RKO (cell line): Measurements from ENCODE around the gene PPARA.
"Not testable (repeated sequence)": the region's sequence is repeated elsewhere in the genome, so short reads cannot be mapped to it uniquely, and the experiment has no call there.

ENCODE experiments used
- DNase-seq: peaks from one replicate; pipeline ENCODE4 v3.0.0-alpha.2; 2016; ENCODE audit warnings: low spot score

The PPARA gene

DNA sequence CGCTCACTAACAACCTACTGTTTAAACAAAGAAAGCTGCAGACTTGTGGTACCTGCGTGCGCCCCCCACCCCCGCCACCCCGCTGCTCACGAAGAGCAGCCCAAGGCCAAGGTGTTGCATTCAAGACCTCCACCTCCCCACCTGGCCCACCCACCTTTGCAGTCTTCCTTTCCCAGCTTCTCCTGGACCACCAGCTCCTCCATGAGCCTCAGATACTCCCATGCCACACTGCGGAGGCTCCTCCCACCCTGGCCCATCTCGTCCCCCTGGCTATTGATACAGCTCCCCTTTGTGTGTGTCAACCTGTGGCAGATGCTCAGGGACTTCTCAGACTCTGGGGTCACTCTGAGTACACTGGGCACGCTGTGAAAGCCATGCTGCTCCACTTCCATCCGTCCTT, 95.9 kb downstream of the PPARA start:
- no peak for DNase-seq

DNA sequence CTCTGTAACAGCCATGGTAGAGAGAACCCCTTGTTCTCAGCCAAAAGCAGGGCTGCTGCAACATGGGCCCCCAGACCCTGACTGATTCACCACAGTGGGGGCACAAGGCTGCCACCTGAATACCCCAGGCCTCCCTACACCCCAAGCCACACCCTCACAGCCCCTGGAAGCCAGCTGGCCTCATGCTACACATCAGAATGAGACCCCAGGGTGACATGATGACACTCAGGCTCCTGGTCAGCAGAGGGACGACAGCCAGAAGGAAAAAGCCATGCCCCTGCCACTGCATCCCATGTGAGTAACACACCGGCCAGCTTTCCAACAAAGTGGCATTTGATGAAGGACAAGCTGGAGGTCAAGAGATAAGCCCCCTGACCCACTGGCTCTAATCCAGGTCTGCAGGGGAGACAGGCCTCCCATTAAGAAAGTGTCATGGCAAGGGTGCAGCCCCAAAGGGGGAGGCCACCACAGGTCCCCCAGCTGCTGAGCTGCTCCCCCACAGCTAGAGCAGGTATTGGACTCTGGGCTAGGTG, 97.2 kb downstream of the PPARA start:
- DNase-seq, result no peak

DNA sequence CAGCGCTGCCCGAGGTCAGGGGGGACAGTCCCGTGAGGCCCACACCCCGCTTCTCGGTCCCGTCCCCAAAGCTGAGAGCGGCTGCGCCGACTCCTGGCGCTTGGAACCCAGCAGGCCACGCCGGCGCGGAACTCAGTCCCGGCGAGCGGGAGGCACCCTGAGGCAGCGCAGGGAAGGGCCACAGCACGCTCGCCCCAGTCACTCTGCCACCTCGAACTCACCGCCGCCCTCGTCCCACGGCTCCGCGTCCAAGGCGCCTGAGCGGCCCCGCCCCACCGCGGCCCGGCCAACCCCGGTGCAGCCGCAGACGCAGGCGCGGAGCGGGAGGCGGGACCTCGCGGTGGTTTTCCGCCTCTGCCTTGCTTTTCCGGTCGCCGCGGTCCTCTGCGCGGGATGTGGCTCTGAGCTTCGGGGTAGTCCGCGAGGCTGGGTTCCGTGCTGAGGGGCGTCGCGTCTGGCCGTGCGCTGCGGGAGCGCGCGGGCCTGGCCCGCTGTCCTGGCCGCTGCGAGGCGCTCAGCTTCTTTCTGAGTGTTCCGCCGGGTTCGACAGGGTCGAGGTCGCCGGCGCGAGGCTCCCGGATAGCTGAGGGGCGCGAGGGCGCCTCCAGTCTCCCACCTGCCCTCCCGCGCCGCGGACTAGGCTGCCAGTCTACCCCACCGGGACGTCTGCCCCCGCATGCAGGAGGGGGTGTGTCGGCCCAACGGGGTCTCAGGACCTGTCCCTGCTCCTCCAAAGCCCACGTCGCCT, 99.9 kb downstream of the PPARA start, which contains the start of gene CDPF1:
CDPF1 (minus strand) TSS at position 259 of the 748 bp plus-strand sequence. CDS start 2,009 bp downstream, outside the sequence.
- peak; percentile 86 for DNase-seq

- DNase-seq, result peak; percentile 4
Observed at GRCh38 chr22:46250783-46251125, 100.4 kb downstream of the PPARA start.

- peak; percentile 62 for DNase-seq
Observed at GRCh38 chr22:46251266-46251665, 100.9 kb downstream of the PPARA start.

GRCh38 chr22:46251816-46252380, 101.6 kb downstream of the PPARA start:
- peak; percentile 32 for DNase-seq

DNA sequence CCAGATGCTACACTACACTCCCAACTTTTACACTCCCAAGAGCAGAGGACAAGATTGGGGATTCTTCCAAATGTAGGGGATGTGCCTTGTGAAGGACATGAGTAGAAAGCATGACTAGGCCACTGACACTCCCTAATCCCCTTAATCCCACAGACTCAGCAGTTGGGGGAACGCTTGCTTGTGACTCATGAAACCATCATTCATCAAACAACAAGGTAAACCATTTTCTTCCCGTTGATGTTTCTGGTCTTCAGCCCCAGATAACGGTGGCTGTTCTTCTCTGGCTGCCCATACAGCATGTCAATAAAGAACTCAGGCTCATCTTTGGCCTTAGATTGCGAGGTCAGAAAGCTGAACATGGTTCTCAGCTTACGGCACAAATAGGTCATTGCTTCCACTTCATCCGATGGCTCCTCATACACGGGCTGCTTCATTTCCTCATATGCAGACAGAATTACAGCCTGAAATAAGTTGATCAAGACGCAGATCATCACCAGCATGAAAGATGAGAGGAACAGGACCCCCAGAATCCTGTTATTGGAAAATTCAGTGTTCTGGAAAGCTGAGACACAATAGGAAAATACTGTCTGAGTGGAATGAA, 106.1 kb downstream of the PPARA start:
- DNase-seq, result peak; percentile 87

GRCh38 chr22:46259374-46259773, 109.0 kb downstream of the PPARA start:
- no peak for DNase-seq

GRCh38 chr22:46260038-46260437, 109.7 kb downstream of the PPARA start:
- no peak for DNase-seq

- DNase-seq, result no peak
Observed at GRCh38 chr22:46262449-46263215, 112.3 kb downstream of the PPARA start.

DNA sequence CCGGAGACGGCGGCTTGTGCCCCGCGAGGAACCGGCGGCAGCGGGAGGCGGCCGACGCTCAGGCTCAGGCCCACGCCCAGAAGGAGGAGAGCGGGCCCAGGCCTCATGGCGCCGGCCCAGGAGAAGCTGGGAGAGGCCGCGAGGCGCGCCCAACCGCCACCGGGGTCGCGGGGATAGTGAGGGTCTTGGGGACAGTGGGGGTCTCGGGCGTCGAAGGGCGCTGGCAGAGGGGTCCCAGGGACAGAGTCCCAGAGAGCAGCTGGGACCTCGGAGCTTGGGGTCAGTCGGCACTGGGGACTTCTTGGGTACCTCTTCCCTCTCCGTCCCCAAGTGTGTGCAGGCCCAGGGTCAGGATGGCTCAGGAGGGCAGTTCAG, 112.9 kb downstream of the PPARA start, which contains the start of gene PKDREJ:
PKDREJ (minus strand) TSS at position 128 of the 375 bp plus-strand sequence; CDS start at position 107, 21 bp downstream.
- DNase-seq, result no peak

- not testable (repeated sequence) for DNase-seq
Observed at GRCh38 chr22:46264520-46264919, 114.2 kb downstream of the PPARA start.

DNA sequence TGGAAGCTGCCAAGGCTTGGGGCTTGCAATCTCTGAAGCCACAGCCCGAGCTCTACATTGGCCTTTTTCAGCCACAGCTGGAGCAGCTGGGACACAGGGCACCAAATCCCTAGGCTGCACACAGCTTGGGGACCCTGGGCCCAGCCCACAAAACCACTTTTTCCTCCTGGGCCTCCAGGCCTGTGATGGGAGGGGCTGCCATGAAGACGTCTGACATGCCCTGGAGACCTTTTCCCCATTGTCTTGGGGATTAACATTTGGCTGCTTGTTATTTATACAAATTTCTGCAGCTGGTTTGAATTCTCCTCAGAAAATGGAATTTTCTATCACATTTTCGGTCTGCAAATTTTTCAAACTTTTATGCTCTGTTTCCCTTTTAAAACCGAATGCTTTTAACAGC, 115.3 kb downstream of the PPARA start:
- not testable (repeated sequence) for DNase-seq

GRCh38 chr22:46267431-46268279, 117.3 kb downstream of the PPARA start, which contains the start of gene TTC38:
Gene TTC38 (plus strand): TSS chr22:46268008. CDS start chr22:46268040, 32 bp downstream.
- peak; percentile 84 for DNase-seq

DNA sequence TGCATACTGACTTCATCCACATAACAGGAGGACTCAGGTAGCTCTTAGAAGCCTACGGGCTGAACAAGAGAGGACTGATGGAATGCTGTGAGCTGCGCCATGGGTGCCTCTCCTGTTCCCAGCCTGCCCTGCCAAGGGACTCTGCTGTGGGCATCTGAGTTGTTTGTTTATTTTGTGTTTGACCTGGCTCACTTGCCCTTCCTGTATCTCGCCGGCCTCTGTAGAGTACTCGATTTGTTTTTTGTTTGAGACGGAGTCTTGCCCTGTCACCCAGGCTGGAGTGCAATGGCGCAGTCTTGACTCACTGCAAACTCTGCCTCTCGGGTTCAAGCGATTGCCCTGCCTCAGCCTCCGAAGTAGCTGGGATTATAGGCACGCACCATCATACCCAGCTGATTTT, 119.2 kb downstream of the PPARA start:
- no peak for DNase-seq

DNA sequence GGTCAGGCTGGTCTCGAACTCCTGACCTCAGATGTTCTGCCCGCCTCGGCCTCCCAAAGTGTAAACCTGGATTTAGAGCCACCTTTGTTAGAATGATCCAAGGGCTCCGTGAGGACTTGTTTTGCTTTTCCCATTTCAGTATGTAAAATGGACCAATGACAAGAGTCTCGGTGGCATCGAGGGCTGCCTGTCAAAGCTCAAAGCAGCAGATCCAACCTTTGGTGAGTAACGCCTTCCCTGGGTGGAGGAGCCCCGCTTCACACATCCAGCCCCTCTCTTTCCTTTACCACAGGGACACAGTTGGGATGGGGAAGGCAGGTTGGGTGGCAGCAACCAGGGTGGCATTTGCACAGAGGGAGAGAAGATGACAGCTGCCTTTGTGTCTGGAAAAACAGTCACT, 121.9 kb downstream of the PPARA start:
- no peak for DNase-seq

DNA sequence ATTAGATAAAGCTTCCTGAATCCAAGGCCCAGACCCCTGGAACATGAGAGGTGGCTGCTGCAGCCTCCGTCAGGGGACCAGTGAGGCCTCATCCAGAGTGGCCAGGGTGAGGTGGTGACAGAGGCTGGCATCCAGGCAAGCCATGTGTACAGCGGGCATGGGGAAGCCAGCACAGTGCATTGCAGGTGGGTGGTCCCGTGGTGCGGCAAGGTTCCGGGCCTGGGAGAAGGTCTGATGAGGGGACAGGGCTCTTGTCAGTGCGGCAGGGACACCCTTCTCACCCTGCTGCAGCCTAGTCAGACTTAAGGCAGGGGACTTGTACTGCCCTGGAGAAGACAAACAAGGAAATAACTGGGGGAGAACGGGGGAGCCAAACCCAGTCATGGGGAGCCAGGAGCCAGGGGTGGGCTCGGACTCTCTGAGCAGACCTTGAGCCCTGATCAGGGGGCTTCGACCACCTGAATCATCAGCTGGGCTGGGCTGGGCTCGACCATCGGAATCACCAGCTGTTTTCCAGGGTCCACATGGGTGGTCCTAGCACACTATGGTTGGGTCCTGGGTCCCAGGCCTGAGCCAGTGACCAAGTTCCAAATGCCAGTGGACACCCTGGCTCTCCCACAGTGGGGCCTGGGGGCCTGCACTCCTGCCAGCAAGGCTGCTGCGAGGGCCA, 122.6 kb downstream of the PPARA start:
- DNase-seq, result no peak

GRCh38 chr22:46273432-46274148, 123.3 kb downstream of the PPARA start:
- DNase-seq, result no peak

- no peak for DNase-seq
Observed at GRCh38 chr22:46274381-46274780, 124.1 kb downstream of the PPARA start.
